C1 segment of cervical spinal cord (tissue), 14 donors: ENCODE data around the gene ASRGL1.

Experiments used
- DNase-seq, 14 donors: peaks; one replicate each; lab custom pipeline; 2025; lab: John Stamatoyannopoulos, UW

The ASRGL1 gene

DNA sequence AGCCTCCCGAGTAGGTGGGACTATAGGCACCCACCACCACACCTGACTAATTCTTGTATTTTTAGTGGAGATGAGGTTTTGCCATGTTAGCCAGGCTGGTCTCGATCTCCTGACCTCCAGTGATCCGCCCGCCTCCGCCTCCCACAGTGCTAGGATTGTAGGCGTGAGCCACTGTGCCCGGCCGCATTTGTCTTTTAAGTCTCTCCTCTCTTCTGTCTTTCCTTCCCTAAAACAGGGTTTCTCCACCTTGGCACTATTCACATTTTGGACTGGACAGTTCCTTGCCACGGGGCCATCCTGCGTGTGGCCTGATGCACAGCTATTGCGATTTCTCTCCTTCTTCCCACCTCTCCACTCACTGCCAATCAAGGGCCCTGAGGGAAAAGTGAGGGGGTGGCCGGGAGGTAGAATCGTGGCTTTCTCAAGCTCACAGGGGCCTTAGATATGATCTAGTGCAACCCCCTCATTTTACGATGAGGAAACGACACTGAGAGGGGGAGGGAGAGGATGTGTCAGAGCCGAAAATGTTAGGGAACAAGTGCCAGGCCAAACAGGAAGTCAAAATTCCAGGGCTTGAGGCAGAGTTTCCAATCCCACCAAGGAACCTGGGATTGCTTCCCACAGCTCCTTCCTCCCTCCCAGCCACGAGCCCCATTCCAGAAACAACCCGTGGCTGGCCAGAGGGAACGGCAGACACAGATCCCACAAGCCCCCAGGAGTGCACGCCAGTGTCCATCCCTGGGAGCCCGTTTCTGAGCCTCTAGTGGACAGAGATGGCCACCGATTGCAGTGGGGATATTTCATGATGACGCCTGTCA, 102.7 kb downstream of the ASRGL1 start:
- DNase-seq: no peak
